Stimulated activated CD8-positive, alpha-beta memory T cell treated with anti-CD3 and anti-CD28 coated beads, Interleukin-4, amount 100 ng/mL, for 4 hours (primary cell): Measurements from ENCODE around the gene RCCD1.

Source experiments
- DNase-seq, 2 donors: peaks; one replicate each; pipeline ENCODE4 v3.0.0-alpha.2; 2020; ENCODE audit warnings: low read depth in 2 of 2, low spot score in 1 of 2

The RCCD1 gene

GRCh38 chr15:90942354-90943120 is 12.1 kb upstream of the RCCD1 start:
- DNase-seq, result no peak

GRCh38 chr15:90945091-90945490 is 9.6 kb upstream of the RCCD1 start:
- DNase-seq, result no peak

GRCh38 chr15:90946538-90946937 is 8.1 kb upstream of the RCCD1 start:
- DNase-seq, result no peak

- DNase-seq, result no peak
Observed at GRCh38 chr15:90946941-90947576, 7.6 kb upstream of the RCCD1 start.

GRCh38 chr15:90947577-90948357 is 6.9 kb upstream of the RCCD1 start:
- no peak for DNase-seq

- no peak for DNase-seq
Observed at GRCh38 chr15:90948506-90948905, 6.2 kb upstream of the RCCD1 start.

- DNase-seq, result no peak
Observed at GRCh38 chr15:90949979-90950675, 4.6 kb upstream of the RCCD1 start.

- no peak for DNase-seq
Observed at GRCh38 chr15:90950676-90951075, 4.0 kb upstream of the RCCD1 start.

- no peak for DNase-seq
Observed at GRCh38 chr15:90952901-90953677, 1.6 kb upstream of the RCCD1 start.

GRCh38 chr15:90953947-90954711 is 555 bp upstream of the RCCD1 start:
- DNase-seq, result no peak

- no peak for DNase-seq
Observed at GRCh38 chr15:90955624-90956273, 1.1 kb downstream of the RCCD1 start.

- peak; percentile 19 to 24 for DNase-seq
Observed at GRCh38 chr15:90956274-90957030, 1.8 kb downstream of the RCCD1 start.

GRCh38 chr15:90957031-90957790 is 2.5 kb downstream of the RCCD1 start:
- DNase-seq, result no peak

GRCh38 chr15:90957791-90958190 is 3.1 kb downstream of the RCCD1 start:
- no peak for DNase-seq

- no peak for DNase-seq
Observed at GRCh38 chr15:90959028-90959595, 4.4 kb downstream of the RCCD1 start.

GRCh38 chr15:90959894-90960293 is 5.2 kb downstream of the RCCD1 start:
- no peak for DNase-seq

- no peak for DNase-seq
Observed at GRCh38 chr15:90960298-90961091, 5.8 kb downstream of the RCCD1 start.
